Fibroblast of the aortic adventitia (primary cell): Measurements from ENCODE around the gene LCN9. TPM values are rescaled to one million over a fixed set of nuclear protein-coding genes. Genes with fewer than 3 reads are reported as not detected.

Source experiments
- DNase-seq: peaks from one replicate; pipeline ENCODE4 v3.0.0-alpha.2; 2010; ENCODE audit warnings: low read depth
- H3K4me3 ChIP-seq: 2 replicates; pipeline ENCODE4 v1.5.1; 2011; ENCODE audit warnings: low read depth, mild to moderate bottlenecking, control low read depth, low read length, moderate library complexity
- CTCF ChIP-seq: IDR thresholded peaks from 2 replicates; pipeline ENCODE4 v1.5.1; 2011; ENCODE audit warnings: mild to moderate bottlenecking, low read length, control low read depth, inconsistent platforms; ENCODE audit not compliant: insufficient read depth
- total RNA-seq: library from RNA; depleted of rRNA; stranded (reverse); fragments of >200 nt; gene quantifications from 2 replicates; pipeline ENCODE4 v1.2.3, GENCODE V29; 2012; ENCODE audit warnings: low replicate concordance

The LCN9 gene
- total RNA-seq, 1 donor = not detected

GRCh38 chr9:135701959-135702721, 39.0 kb downstream of the LCN9 start, which contains the start of gene KCNT1:
Gene KCNT1, plus strand, starts transcription at chr9:135702185. Its CDS starts 74 bp downstream, at chr9:135702259.
- H3K4me3 ChIP-seq = no peak within 1 kb of the TSS
- peak; percentile 46 for TF ChIP-seq CTCF
- DNase-seq = peak; percentile 34

GRCh38 chr9:135703726-135704125, 40.6 kb downstream of the LCN9 start:
- TF ChIP-seq CTCF = no peak
- no peak overlapping the region for H3K4me3 ChIP-seq
- DNase-seq = no peak

GRCh38 chr9:135704483-135704882, 41.4 kb downstream of the LCN9 start:
- H3K4me3 ChIP-seq = no peak overlapping the region
- no peak for TF ChIP-seq CTCF
- no peak for DNase-seq

GRCh38 chr9:135705376-135705775, 42.3 kb downstream of the LCN9 start:
- TF ChIP-seq CTCF = no peak
- DNase-seq = no peak
- H3K4me3 ChIP-seq = no peak overlapping the region

- DNase-seq = no peak
- no peak for TF ChIP-seq CTCF
- H3K4me3 ChIP-seq = no peak overlapping the region
Observed at GRCh38 chr9:135706288-135706687, 43.2 kb downstream of the LCN9 start.

- no peak for TF ChIP-seq CTCF
- no peak for DNase-seq
- H3K4me3 ChIP-seq = no peak overlapping the region
Observed at GRCh38 chr9:135707252-135708138, 44.4 kb downstream of the LCN9 start.
